OCI-LY7 (cell line): ENCODE measurements around the gene SCPEP1. TPM values are rescaled to one million over a fixed set of nuclear protein-coding genes. Genes with fewer than 3 reads are reported as not detected.
"Not testable (repeated sequence)": the region's sequence is repeated elsewhere in the genome, so short reads cannot be mapped to it uniquely, and the experiment has no call there.

Experiments used
- BruUV-seq: library from RNA; stranded (reverse); fragments of 400-500 nt; replicated peaks from 2 replicates; lab custom pipeline; 2021; lab: Mats Ljungman, UMichigan
- CTCF ChIA-PET: fragments of 300-600 bp; sonication (Branson Sonifier 250); formaldehyde crosslinking; loops from one replicate; lab custom pipeline; 2022; ENCODE audit warnings: antibody characterized with exemption; ENCODE audit not compliant: unreplicated experiment; lab: Charles Lee
- POLR2A ChIA-PET: fragments of 300-600 bp; sonication (Branson Sonifier 250); formaldehyde crosslinking; loops from one replicate; lab custom pipeline; 2022; ENCODE audit warnings: antibody characterized with exemption; lab: Charles Lee
- DNase-seq: peaks from one replicate; pipeline ENCODE4 v3.0.0-alpha.2; 2015; ENCODE audit warnings: low spot score
- H2AFZ ChIP-seq: fragments of 200-600 bp; sonication (generic), shearing (Covaris generic); 2 replicates; pipeline ENCODE4 v1.6.1; 2014; ENCODE audit warnings: mild to moderate bottlenecking, antibody characterized with exemption, low read length, moderate library complexity
- H3K27ac ChIP-seq: fragments of 200-600 bp; sonication (generic); 2 replicates; pipeline ENCODE4 v1.5.1; 2014; ENCODE audit warnings: mixed run types, low read depth, mild to moderate bottlenecking, moderate library complexity, low read length, inconsistent platforms; ENCODE audit not compliant: poor library complexity, severe bottlenecking
- H3K36me3 ChIP-seq: fragments of 200-600 bp; sonication (generic); 2 replicates; pipeline ENCODE4 v1.6.1; 2014; ENCODE audit warnings: mild to moderate bottlenecking, antibody characterized with exemption, low read length, moderate library complexity, mixed read lengths; ENCODE audit not compliant: insufficient read depth
- H3K4me1 ChIP-seq: fragments of 200-600 bp; sonication (generic); 2 replicates; pipeline ENCODE4 v1.5.1; 2014; ENCODE audit warnings: mild to moderate bottlenecking, low read length; ENCODE audit not compliant: insufficient read depth, poor library complexity, severe bottlenecking
- H3K4me2 ChIP-seq: fragments of 200-600 bp; sonication (generic); 2 replicates; pipeline ENCODE4 v1.6.1; 2014; ENCODE audit warnings: mild to moderate bottlenecking, low read length
- H3K4me3 ChIP-seq: fragments of 200-600 bp; sonication (generic); 2 replicates; pipeline ENCODE4 v1.5.1; 2014; ENCODE audit warnings: mild to moderate bottlenecking, low read depth, low read length; ENCODE audit not compliant: poor library complexity, severe bottlenecking
- H3K79me2 ChIP-seq: fragments of 200-600 bp; sonication (generic); 2 replicates; pipeline ENCODE4 v1.6.1; 2016; ENCODE audit warnings: low read depth, mild to moderate bottlenecking, low read length, moderate library complexity, mixed read lengths; ENCODE audit not compliant: insufficient read depth
- H3K9me2 ChIP-seq: fragments of 200-600 bp; sonication (generic); 2 replicates; pipeline ENCODE4 v1.6.1; 2016; ENCODE audit warnings: mild to moderate bottlenecking, low read length, mixed read lengths; ENCODE audit not compliant: insufficient read depth
- H3K9me3 ChIP-seq: fragments of 200-600 bp; sonication (generic); 2 replicates; pipeline ENCODE4 v1.6.1; 2014; ENCODE audit warnings: mild to moderate bottlenecking, mixed run types, low read length, mixed read lengths
- H4K20me1 ChIP-seq: fragments of 200-600 bp; sonication (generic); 2 replicates; pipeline ENCODE4 v1.6.1; 2014; ENCODE audit warnings: mild to moderate bottlenecking, antibody characterized with exemption, low read length, moderate library complexity, mixed read lengths; ENCODE audit not compliant: insufficient read depth
- CTCF ChIP-seq: fragments of 200-600 bp; sonication (generic); conservative IDR thresholded peaks from 2 replicates; pipeline ENCODE4 v1.5.1; 2014; ENCODE audit warnings: mild to moderate bottlenecking, antibody characterized with exemption, low read length, moderate library complexity, mixed read lengths
- EZH2phosphoT487 ChIP-seq: fragments of 200-600 bp; sonication (generic); IDR thresholded peaks from 2 replicates; pipeline ENCODE4 v1.6.1; 2018; ENCODE audit warnings: low read depth, borderline replicate concordance, mild to moderate bottlenecking, mixed run types, antibody characterized with exemption, low read length, moderate library complexity, mixed read lengths
- intact Hi-C: fragments of 100-400 bp; cut with micrococcal nuclease; formaldehyde crosslinking; loops from one replicate; pipeline ENCODE4 v1.10.0; 2022; ENCODE audit not compliant: unreplicated experiment
- total RNA-seq, 2 experiments: library from RNA; depleted of rRNA in 1 of 2; stranded (reverse); fragments of >200 nt in 1 of 2; shearing (Covaris generic) in 1 of 2; gene quantifications; 2 replicates each; pipeline ENCODE4 v1.2.3, GENCODE V29; 2014 to 2022

Gene SCPEP1
- total RNA-seq, 2 experiments from 2014 or later: 43.0 to 48.2 TPM

GRCh38 chr17:56979091-56979480 lies 1.2 kb downstream of the SCPEP1 start:
- no TSS peak for BruUV-seq
- no peak for TF ChIP-seq EZH2phosphoT487
- no peak for TF ChIP-seq CTCF
- peak overlapping the region; percentile 91 for H3K4me2 ChIP-seq
- no peaks in the 10 kb centered on the region for H3K9me3 ChIP-seq
- intact Hi-C loops: no loop called here
- H3K79me2 ChIP-seq: peaks cover 21% of the 10 kb centered on the region; the same call in 1 of the 2 replicates
- DNase-seq: peak; percentile 42
- peak overlapping the region; percentile 45 for H3K27ac ChIP-seq
- H3K4me3 ChIP-seq: peak overlapping the region; percentile 78
- H2AFZ ChIP-seq: peak overlapping the region; percentile 68; the same call in 1 of the 2 replicates
- H3K4me1 ChIP-seq: peaks cover 25% of the 10 kb centered on the region
- ChIA-PET CTCF (interaction anchor here (0.8 kb wide), 1 partner anchor 13 kb away, joined by 3 read pairs; no protein-coding TSS in a partner anchor), POLR2A (interaction anchor here (0.9 to 2.6 kb wide), 6 partner anchors 11 to 382 kb away, joined by 3 to 14 read pairs (median 5); no protein-coding TSS in a partner anchor)
- H3K9me2 ChIP-seq: no peaks in the 10 kb centered on the region
- H3K36me3 ChIP-seq: peaks cover 15% of the 10 kb centered on the region
- H4K20me1 ChIP-seq: no peaks in the 10 kb centered on the region

- H3K36me3 ChIP-seq: peaks cover 29% of the 10 kb centered on the region
- H3K4me2 ChIP-seq, H3K27ac ChIP-seq, H4K20me1 ChIP-seq, H2AFZ ChIP-seq, H3K9me3 ChIP-seq, BruUV-seq, intact Hi-C loops, DNase-seq, H3K9me2 ChIP-seq, H3K4me3 ChIP-seq, CTCF ChIA-PET: not testable (repeated sequence)
- H3K79me2 ChIP-seq: peaks cover 21% of the 10 kb centered on the region; the same call in 1 of the 2 replicates
- POLR2A ChIA-PET: interaction anchor here (1.4 kb wide), 1 partner anchor 17 kb away, joined by 3 read pairs; no protein-coding TSS in a partner anchor
- peaks cover 25% of the 10 kb centered on the region for H3K4me1 ChIP-seq
Observed at GRCh38 chr17:56980526-56980925, 2.6 kb downstream of the SCPEP1 start.

- CTCF ChIA-PET: no interaction called here
- Histone ChIP-seq H3K4me2 (no peak overlapping the region), H3K79me2 (peaks cover 21% of the 10 kb centered on the region; the same call in 1 of the 2 replicates), H3K9me3 (no peaks in the 10 kb centered on the region), H3K9me2 (no peaks in the 10 kb centered on the region), H3K36me3 (peaks cover 42% of the 10 kb centered on the region), H3K27ac (no peak overlapping the region), H3K4me1 (peaks cover 17% of the 10 kb centered on the region), H3K4me3 (no peak overlapping the region), H4K20me1 (no peaks in the 10 kb centered on the region), H2AFZ (no peak overlapping the region)
- no peak for DNase-seq
- intact Hi-C loops: no loop called here
- POLR2A ChIA-PET: no interaction called here
- BruUV-seq: no TSS peak
- TF ChIP-seq CTCF (no peak), EZH2phosphoT487 (no peak)
Observed at GRCh38 chr17:56982312-56982711, 4.4 kb downstream of the SCPEP1 start.
